ENCODE measurements around the gene TMC8.
A peak's percentile ranks its signal among the peaks of the same experiment; 100 is the strongest.

The TMC8 gene

DNA sequence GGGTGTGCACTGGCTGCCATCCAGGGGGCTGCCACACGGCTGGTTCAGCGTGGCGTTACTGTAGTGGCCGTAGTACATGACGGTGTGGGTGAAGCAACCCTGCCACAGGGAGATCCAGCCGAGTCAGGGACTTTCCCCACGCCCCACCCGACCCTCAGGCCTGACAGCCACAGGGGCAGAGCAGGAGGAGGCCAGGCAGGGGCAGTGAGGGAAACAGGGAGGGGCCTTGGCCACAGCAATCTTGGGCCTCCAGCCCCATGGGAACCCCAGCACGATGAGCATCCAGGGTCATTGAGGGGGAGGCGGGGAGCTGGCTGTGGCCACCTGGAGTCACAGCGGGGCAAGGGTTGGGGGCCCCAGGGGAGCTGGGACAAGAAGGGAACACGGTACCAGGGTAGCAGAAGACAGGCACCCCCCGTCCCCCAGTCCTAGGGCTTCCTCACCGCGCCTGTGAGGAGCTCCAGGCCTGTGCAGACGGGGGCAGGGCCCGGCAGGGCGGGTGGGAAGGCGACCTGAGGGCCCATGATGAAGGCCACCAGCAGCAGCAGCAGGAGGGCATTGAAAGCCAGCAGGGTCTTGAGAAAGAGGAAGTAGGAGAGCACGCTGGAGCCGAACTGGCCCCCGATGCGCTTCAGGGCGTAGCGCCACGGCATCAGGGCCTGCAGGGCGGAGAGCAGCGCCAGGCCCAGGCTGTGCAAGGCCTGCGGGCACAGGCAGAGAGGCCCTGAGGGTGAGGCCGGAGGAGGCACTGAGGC lies 6.3 kb upstream of the TMC8 start:
- DNase-seq (ENCODE audit: low read depth), result no peak

DNA sequence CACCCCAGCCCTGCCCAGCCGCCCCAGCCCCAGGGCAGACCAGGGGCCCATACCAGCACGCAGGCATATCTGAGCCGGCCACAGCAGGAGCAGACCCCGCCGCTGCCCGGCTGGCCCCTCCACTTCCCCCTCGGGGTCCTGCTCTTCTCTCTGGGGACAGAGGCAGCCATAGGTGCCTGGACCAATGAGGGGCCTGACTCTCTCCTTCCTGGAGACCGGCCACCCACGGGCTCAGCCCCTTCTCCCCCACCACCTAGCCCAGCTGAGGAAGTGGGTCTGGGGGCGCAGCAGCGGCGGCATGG lies 5.8 kb upstream of the TMC8 start:
- no peak for DNase-seq (ENCODE audit: low read depth)

DNA sequence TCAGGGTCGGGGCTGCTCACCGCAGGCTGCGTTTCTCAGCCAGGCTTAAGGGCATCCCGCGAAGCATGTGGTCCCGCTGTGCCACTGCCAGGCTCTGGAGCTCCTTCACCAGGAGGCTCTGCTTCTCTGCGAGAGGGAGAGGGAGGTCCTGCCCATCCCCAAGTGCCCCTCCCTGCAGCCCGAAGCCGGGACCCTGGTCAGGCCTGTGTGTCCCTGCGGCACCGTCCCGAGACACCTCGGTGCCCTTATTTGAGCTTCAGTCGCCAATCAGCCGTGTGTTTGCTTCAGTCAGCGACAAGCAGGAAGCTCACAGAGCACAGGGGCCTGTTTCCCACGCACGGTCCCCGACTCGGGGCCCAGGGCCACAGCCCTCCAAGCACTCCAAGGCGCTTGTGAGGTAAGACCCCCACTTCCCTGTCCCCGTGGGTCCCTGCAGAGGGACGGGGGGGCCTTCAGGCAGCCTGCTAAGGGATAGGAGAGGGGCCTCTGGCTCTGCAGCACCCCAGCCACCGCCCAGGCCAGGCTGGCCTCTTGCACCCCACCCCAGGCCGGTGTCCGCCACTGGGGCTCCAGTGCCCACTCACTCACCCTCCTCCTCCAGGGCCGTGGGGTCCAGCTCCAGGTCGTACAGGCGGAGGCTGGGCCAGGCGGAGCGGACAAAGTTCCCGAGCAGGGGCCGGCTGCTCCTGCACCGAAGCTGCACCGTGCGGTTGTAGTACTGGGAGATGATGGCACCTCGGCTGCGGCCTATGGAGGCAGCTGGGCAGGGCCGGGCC lies 5.2 kb upstream of the TMC8 start:
- no peak for DNase-seq (ENCODE audit: low read depth)

DNA sequence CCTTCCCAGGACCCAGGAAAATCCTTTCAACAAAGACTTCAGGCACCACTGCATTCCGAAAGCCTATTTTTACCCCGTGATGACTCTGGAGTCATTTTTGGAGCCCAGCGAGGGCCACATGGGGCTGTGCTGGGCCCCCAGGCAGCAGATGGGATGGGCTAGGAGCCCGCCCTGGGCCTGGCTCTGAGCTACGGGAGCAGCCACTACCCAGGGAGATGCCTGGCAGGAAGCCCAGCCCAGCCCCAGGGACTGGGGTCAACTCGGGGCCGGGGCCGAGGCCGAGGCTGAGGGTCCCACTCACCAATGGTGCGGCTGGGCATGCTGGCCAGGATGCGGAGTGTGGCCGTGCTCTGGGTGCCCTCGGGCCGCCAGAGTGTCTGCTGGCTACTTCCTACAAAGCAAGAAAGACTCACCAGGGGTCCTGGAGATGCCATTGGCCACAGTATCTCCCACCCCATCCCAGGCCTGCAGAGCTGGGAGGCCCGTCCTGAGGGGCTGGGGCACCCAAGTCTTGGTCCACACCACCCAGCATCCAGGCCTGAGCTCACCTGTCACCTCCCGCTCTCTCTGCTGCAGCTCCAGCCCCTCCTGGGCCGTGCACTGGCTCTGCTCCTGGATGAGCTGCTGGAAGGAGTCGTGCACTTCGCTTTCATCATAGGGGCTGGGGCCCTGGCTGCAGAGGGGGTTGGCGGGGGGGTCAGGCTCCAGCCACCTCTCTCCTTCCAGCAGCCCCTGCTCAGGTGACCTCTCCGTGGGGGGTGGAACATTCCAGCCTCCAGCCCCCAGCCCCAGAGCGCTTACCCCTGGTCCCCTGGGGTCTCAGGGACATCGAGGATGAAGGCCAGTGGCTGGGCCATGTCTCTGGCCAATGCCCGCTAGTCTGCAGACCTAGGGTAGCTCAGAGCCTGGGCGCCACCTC lies 4.3 kb upstream of the TMC8 start:
- DNase-seq (ENCODE audit: low read depth), result no peak

DNA sequence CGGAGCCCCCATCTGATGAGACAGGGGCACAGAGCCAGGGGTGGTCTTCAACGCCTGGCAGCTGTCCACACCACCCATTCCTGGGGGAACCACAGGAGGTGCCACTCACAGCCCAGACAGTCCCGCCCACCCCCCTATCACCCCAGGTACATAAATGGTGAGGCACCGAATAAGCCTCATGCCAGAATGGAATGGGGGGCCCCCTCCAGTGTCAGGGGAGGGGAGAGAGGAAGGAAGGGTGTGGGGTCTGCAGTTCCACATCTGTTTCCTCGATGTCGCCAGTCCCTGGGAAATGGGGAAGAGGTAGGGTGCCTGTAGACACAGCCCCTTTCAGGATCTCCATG lies 3.7 kb upstream of the TMC8 start:
- no peak for DNase-seq (ENCODE audit: low read depth)

DNA sequence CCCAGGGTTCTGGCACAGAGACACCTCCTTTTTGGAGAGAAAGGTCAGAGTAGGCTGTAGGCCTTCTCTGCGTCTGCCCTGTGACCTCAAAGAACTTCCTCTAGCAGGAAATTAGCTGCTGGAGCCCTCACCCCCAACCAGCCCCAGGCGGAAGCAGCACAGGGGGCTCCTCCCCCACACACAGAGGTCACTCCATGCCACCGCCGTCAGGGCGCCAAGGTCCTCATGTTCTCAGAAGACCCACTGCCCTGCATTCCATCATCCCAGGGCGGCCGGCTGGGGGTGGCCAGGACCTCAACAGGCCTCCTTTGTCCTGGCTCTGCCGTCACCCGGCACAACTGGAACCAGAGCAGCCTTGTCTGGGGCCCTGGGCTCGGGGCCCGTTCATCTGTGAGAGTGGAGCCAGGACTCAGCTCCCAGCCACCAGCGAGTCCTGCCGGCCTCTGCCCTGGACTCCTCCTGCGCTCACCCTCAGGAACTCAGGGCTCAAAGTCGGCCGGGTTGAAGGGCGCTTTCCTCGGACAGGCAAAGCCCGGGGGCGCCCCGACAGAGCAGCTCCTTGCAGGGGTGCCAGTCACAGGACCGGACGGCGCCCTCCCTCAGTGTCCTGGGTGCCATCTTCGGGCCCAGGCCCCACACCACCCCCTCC lies 3.2 kb upstream of the TMC8 start:
- DNase-seq (ENCODE audit: low read depth), result no peak

DNA sequence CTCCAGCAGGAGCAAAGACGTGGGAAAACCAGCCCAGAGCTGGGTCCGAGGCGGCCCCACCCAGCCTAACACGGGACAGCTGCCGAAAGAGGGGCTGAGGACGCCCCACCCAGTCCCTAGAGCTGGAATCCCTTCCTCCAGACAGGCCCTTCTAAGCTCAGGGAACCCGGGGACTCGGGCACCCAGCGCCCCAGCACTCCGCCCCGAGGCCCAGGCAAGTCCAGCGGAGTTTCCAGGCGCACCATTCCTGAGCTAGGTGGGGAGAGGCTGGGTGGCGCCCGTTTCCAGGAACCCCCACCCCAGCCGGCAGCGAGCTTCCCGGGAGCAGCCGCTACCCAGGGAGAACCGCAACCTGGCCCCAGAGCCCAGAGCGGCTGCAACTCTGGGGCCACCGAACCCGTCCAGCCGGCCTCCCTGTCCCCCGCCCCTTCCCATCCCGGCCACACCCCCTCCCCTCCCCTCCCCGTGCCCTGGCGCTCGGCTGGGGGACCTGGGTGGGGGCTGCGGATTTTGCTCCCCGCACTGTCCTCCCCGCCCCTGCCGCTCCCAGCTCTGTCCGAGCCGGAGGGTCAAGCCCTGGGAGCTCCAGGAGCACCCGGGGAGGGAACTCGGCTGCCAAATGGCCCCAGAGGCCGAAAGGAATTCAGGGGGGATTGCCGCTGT lies 2.6 kb upstream of the TMC8 start:
- no peak for DNase-seq (ENCODE audit: low read depth)

DNA sequence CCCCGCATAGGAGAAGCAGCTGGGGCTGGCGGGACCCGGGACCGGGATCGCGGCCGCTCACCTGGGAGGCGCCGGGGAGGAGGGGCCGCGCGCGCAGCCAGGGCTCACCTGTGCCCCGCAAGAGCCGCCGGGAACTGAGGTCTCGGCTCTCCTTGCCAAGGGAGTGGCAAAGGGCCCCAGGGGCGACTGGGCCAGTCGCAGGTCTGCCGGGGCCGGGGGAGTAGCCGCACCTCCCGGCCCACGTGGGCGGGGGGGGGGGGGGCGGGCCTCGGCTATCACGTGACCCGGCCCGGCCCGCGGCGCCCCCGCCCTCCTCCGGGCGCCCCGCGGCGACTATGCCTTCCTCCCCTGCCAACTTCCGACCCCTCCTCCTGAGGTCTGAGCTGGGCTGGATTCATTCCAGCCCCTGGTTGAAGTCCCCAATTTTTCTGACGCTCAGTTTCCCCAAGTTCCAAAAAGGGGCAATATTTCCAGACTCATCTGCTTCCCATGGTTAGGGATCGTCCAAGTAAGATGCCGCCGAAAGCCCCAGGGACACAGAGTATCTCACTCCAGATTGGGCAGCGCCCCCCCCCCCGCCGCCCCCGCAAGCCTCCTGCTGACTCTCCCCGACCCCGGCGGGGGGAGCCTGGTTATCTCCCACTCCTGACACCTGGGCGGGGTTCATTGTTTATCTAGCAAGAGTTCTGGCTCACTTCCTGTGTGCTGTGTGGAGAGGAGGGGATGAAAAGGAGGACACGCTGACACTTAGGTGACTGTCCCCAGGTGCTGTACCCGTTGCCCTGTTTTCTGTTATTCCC lies 1.8 kb upstream of the TMC8 start, which contains the start of gene TMC6:
TMC6 (minus strand) TSS at position 205 of the 800 bp plus-strand sequence. CDS start 1,923 bp downstream, outside the sequence.
- DNase-seq (ENCODE audit: low read depth), result no peak

DNA sequence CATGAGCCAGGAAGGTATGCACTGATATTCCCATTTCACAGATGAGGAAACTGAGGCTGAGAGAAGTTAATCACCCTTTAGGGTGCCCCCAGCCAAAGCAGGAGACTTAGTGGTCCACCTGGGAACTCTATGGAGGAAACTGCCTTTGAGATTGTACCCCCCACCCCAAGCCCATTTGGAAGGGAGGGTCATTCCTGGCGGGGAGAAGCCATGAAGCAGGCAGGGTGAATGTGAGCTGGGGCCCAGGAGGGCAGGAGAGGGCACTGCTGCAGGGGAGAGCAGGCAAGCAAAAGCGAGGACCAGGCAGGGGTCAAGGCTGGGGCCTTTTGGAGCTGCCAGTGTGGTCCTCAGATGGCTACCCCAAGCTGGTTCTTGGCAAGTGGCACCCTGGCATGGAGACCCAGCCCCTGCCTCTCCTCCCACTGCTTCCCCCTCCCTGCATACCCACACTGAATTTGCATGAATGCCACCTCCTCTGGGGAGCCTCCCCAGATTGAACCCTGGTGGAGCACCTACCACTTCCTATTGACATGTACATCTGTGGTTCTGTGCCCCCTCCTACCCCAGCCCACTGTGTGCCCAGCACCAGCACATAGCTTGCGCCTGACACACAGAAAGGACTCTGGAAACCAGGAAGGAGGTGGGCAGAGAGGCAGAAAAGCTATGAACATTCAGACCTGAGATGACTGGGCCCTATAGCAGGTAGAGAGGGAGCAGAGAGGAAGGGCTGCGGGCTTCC lies 1.1 kb upstream of the TMC8 start:
- DNase-seq (ENCODE audit: low read depth), result no peak

DNA sequence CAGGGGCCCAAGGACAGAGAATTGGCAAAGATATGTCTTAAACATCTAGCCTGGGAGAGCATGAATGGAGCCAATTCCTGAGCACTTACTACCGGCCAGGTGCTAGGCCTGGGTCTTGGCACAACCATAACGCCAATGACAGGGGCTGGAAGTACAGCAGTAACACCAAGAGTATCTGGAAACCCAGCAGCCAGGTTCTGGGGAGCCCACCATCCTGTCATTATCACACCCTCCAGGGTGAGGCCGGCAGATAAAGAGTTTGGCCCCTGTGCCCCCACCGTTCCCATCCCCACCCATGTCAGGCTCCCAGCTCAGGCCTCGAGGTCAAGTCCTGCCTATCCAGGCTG lies 508 bp upstream of the TMC8 start:
- no peak for DNase-seq (ENCODE audit: low read depth)

DNA sequence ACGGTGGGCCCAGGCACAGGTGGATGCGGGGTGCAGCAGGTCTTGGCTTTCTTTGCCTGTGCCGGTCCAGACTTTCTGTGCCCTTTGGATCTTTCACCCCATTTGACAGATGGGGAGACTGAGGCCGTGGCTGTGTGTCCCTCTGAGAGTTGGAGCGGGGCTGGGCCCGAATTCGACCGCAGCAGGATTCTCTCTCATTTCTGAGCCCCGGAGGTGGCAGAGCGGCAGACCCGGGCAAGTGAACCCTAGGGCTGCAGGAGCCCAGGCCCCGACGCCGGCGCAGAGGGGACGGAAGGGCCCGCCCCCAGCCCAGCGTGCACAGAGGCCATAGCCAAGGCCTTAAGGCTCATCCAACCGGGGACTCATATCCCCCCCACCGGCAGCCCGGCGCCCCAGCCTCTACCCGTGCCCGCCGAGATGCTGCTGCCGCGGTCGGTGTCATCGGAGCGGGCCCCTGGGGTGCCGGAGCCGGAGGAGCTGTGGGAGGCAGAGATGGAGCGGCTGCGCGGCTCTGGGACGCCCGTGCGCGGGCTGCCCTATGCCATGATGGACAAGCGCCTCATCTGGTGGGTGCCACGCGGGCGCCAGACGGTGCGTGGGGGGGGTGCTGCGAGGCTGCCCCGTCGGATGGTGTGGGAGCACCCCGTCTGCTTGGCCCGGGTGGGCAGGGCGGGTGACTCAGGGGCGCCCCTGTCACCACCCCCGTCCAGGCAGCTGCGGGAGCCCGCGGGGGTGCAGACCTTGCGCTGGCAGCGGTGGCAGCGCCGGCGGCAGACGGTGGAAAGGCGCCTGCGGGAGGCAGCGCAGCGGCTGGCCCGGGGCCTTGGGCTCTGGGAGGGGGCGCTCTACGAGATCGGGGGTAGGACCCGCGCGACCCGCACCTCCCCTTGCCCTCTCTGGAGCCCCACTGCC lies 857 bp downstream of the TMC8 start:
- no peak for DNase-seq (ENCODE audit: low read depth)

DNA sequence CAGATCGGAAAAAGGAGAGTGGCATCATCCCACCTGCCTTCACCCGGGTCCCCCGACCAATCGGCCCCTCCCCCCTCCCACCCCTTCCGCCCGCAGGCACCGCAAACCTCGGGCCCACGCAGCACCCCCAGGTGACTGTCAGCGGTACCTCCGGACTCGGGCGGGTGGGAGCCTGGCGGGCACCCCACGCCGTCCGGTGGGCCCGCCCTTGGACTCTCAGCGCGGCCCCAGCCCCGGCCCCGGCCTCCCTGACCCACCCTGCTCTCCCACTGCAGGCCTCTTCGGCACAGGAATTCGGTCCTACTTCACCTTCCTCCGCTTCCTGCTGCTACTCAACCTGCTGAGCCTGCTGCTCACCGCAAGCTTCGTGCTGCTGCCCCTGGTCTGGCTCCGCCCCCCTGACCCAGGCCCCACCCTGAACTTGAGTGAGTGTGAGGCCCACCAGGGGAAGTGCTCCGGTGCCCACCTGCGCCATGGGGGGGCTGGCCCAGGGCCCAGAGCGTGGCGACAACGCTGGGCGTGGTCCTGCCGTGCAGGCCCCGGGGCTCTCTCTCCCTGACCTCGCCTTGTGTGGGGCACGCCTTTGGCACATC lies 1.6 kb downstream of the TMC8 start:
- no peak for DNase-seq (ENCODE audit: low read depth)

DNA sequence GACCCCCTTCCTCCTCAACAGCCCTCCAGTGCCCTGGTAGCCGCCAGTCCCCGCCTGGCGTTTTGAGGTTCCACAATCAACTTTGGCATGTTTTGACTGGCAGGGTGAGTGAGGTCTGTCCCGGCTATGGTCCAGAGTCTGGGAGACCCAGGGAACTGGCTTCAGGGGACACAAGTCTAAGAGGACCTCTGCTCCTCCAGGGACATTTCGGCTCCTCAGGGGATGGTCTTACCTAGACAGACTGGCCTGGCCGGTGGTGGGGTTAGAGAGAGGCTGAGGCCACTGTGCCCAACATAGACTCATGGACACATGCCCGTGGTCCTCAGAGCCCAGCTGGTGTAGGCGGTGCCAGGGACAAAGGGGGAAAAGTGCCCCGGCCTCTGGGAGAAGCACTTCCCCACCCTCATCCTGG lies 2.2 kb downstream of the TMC8 start:
- no peak for DNase-seq (ENCODE audit: low read depth)

DNA sequence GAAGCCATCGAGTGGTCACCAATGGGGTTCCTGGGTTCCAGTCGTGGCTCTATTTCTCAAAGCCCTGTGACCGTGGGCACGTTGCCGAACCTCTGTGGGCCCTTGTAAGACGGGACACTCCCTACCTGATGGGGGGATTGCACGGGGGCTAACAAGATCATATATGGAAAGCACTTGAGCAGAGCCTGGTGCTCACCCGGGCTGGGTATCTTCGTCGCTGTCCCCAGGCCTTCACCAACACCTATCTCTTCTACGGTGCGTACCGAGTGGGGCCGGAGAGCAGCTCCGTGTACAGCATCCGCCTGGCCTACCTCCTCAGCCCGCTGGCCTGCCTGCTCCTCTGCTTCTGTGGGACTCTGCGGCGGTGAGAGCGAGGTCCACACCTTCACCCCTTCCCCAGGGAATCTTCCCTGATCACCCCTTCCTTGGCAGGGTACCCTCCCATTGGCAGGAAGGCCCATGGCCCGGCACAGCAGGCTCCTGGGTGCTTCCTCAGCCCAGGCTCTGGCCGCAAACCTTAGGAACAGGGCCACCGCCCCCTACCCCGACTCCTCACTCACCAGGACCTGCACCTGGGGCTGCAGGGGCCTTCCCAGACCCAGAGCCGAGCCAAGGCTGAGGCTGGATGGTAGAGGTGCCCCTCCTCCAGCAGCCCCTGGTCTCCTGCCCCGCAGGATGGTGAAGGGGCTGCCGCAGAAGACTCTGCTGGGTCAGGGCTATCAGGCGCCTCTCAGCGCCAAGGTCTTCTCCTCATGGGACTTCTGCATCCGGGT lies 2.8 kb downstream of the TMC8 start:
- no peak for DNase-seq (ENCODE audit: low read depth)

DNA sequence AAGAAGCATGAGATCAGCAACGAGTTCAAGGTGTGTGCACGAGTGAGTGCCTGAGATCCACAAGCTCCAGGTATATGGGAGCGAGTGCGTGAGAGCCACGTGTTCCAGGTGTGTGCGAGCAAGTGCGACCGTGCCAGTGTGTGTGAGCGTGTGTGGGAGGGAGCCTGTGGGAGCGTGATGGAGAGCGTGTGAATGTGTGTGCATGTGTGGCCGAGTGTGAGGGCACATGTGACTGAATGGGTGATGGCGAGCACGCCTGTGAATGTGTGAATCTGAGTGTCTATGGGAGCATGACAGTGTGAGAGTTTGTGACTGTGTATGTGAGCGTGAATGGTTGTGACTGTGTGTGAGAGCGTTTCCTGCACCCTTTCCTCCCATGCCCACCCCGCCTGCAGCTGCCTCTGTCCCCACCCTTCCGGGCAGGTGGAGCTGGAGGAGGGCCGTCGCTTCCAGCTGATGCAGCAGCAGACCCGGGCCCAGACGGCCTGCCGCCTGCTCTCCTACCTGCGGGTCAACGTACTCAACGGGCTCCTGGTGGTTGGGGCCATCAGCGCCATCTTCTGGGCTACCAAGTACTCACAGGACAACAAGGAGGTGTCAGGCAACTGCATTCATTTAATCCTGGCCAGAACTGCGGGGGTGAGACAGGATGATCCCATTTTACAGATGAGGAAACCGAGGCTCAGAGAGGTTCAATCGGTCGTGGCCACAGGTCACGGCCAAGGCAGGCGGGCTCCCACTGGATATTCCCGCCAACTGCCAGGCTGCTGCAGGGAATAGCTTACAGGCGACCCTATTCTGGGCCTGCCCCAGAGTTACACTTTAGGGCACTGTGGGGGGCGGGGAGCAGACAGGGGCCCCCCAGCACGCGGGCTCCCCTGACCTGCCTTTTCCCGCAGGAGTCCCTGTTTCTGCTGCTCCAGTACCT lies 3.7 kb downstream of the TMC8 start:
- DNase-seq (ENCODE audit: low read depth), result peak; percentile 29

DNA sequence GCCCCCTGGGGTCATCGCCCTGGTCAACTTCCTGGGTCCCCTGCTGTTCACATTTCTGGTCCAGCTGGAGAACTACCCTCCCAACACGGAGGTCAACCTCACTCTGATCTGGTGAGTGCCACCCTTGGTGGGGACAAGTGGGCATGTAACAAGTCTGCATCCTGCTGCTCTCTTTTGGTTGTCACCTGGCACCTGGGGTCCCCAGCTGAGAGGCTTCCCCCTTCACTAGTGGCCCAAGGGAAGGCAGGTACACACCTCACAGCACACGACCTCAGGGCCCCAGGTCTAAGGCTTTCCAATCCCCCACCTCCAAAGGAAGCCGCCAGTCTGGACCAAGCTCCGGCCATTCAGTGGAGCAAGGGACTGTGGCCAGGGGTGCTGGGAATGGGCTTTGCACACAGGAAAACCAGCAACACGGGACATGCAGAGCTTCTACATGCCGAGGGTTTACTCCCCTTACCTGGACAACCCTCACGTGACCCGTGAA lies 4.4 kb downstream of the TMC8 start:
- no peak for DNase-seq (ENCODE audit: low read depth)
